Non-pigmented ciliary epithelial cell (primary cell): Measurements from ENCODE around the gene SLC11A1.

Experiments
- DNase-seq: peaks from one replicate; pipeline ENCODE4 v3.0.0-alpha.2; 2010; ENCODE audit warnings: low read depth

SLC11A1 gene

GRCh38 chr2:218381916-218382366 is at the start of gene SLC11A1:
TSS of gene SLC11A1 (plus strand) at chr2:218382273. CDS start at chr2:218382369, 96 bp downstream.
- DNase-seq = no peak

- DNase-seq = no peak
Measured at GRCh38 chr2:218332288-218332687, 49.8 kb upstream of the SLC11A1 start.

- no peak for DNase-seq
Measured at GRCh38 chr2:218332920-218333645, 49.0 kb upstream of the SLC11A1 start.

- no peak for DNase-seq
Measured at GRCh38 chr2:218334531-218334930, 47.5 kb upstream of the SLC11A1 start.

GRCh38 chr2:218340656-218341055 is 41.4 kb upstream of the SLC11A1 start:
- no peak for DNase-seq

GRCh38 chr2:218341381-218341780 is 40.7 kb upstream of the SLC11A1 start:
- no peak for DNase-seq

GRCh38 chr2:218342837-218343236 is 39.2 kb upstream of the SLC11A1 start:
- DNase-seq = no peak

- DNase-seq = no peak
Measured at GRCh38 chr2:218343591-218343990, 38.5 kb upstream of the SLC11A1 start.

GRCh38 chr2:218344090-218344754 is 37.9 kb upstream of the SLC11A1 start:
- DNase-seq = no peak

- DNase-seq = no peak
Measured at GRCh38 chr2:218344755-218345417, 37.2 kb upstream of the SLC11A1 start.

- no peak for DNase-seq
Measured at GRCh38 chr2:218345491-218346236, 36.4 kb upstream of the SLC11A1 start.

- DNase-seq = no peak
Measured at GRCh38 chr2:218347172-218347571, 34.9 kb upstream of the SLC11A1 start.

GRCh38 chr2:218354045-218354444 is 28.0 kb upstream of the SLC11A1 start:
- no peak for DNase-seq

- no peak for DNase-seq
Measured at GRCh38 chr2:218354850-218355443, 27.1 kb upstream of the SLC11A1 start.

GRCh38 chr2:218357236-218358177 is 24.6 kb upstream of the SLC11A1 start:
- no peak for DNase-seq

GRCh38 chr2:218360453-218360852 is 21.6 kb upstream of the SLC11A1 start:
- no peak for DNase-seq

- DNase-seq = no peak
Measured at GRCh38 chr2:218362606-218363005, 19.5 kb upstream of the SLC11A1 start.

- DNase-seq = no peak
Measured at GRCh38 chr2:218363736-218364135, 18.3 kb upstream of the SLC11A1 start.

GRCh38 chr2:218364196-218364595 is 17.9 kb upstream of the SLC11A1 start:
- DNase-seq = no peak

- DNase-seq = no peak
Measured at GRCh38 chr2:218366621-218367414, 15.3 kb upstream of the SLC11A1 start.
